Right lobe of liver (tissue), 4 donors: ENCODE results near the gene EEIG1.

ENCODE experiments used
- CTCF ChIP-seq, 4 donors: fragments of 200-600 bp in 3 of 4; fragments of 450-650 bp in 1 of 4; IDR thresholded peaks; one replicate each; pipeline versions ENCODE4 v1.5.1 to v1.8.0; 2016 to 2022; ENCODE audit warnings: antibody characterized with exemption in 4 of 4, mild to moderate bottlenecking in 2 of 4
- POLR2A ChIP-seq: fragments of 450-650 bp; IDR thresholded peaks from one replicate; pipeline ENCODE4 v1.6.1; 2017; ENCODE audit warnings: antibody characterized with exemption, mild to moderate bottlenecking
- donor health status: DM: no; HTN: no; CAD: no.
- donor health status: DM: no; HTN: no; CAD: no.
- donor health status: DM: no; HTN: yes; CAD: no.

- TF ChIP-seq CTCF (IDR thresholded peaks at IDR 0.05), result no peak
- no peak for TF ChIP-seq POLR2A
Observed at GRCh38 chr9:127959841-127960409, 20.9 kb downstream of the EEIG1 start.
